ENCODE data around the gene CASR. TPM values are rescaled to one million over a fixed set of nuclear protein-coding genes. Genes with fewer than 3 reads are reported as not detected.

The CASR gene
- total and polyA plus RNA-seq, 5 donors from 2014 or later, result 0.16 to 0.45 TPM; not detected in 3

- H3K36me3 Mint-ChIP-seq, result no peaks in the 10 kb centered on the region
- peaks cover 0 to 7% (median 5%) of the 10 kb centered on the region in 4 donors for H3K4me1 Mint-ChIP-seq
- peaks cover 34% of the 10 kb centered on the region for H3K27me3 Mint-ChIP-seq
- Histone ChIP-seq H3K27ac (ENCODE audit: insufficient read depth, low read length, poor library complexity, severe bottlenecking) (no peak overlapping the region), H3K9me3 (ENCODE audit: control insufficient read depth in 2 of 2, low read length in 2 of 2) (no peaks in the 10 kb centered on the region), H3K4me1 (ENCODE audit: control insufficient read depth, insufficient read depth, low read length, poor library complexity, severe bottlenecking) (no peaks in the 10 kb centered on the region), H3K27me3 (ENCODE audit: control insufficient read depth, insufficient read depth, low read length) (peaks cover 1% of the 10 kb centered on the region), H3K36me3 (ENCODE audit: control insufficient read depth, insufficient read depth, low read length) (no peaks in the 10 kb centered on the region), H3K4me3 (ENCODE audit: low read depth, low read length) (no peak overlapping the region)
- ATAC-seq (ENCODE audit: low read depth in 2 of 2), result no peak
- H3K4me3 Mint-ChIP-seq, result no peak overlapping the region
- peaks cover 0 to 5% (median 0%) of the 10 kb centered on the region in 7 donors for H3K9me3 Mint-ChIP-seq
- no peak for DNase-seq
- no peak overlapping the region for H3K27ac Mint-ChIP-seq
Measured at GRCh38 chr3:122234117-122234516, 50.6 kb downstream of the CASR start.

- Mint-ChIP-seq H3K4me1 (peaks cover 0 to 7% (median 5%) of the 10 kb centered on the region in 4 donors), H3K4me3 (no peak overlapping the region), H3K9me3 (peaks cover 0 to 5% (median 0%) of the 10 kb centered on the region in 7 donors), H3K27ac (no peak overlapping the region), H3K36me3 (no peaks in the 10 kb centered on the region), H3K27me3 (peaks cover 38% of the 10 kb centered on the region)
- Histone ChIP-seq H3K4me1 (ENCODE audit: control insufficient read depth, insufficient read depth, low read length, poor library complexity, severe bottlenecking) (no peaks in the 10 kb centered on the region), H3K36me3 (ENCODE audit: control insufficient read depth, insufficient read depth, low read length) (no peaks in the 10 kb centered on the region), H3K27ac (ENCODE audit: insufficient read depth, low read length, poor library complexity, severe bottlenecking) (no peak overlapping the region), H3K4me3 (ENCODE audit: low read depth, low read length) (no peak overlapping the region), H3K9me3 (ENCODE audit: control insufficient read depth in 2 of 2, low read length in 2 of 2) (no peaks in the 10 kb centered on the region), H3K27me3 (ENCODE audit: control insufficient read depth, insufficient read depth, low read length) (peaks cover 1% of the 10 kb centered on the region)
- ATAC-seq (ENCODE audit: low read depth in 2 of 2) (no peak), DNase-seq (no peak)
Measured at GRCh38 chr3:122235147-122235546, 51.7 kb downstream of the CASR start.

GRCh38 chr3:122239112-122239511 lies 55.6 kb downstream of the CASR start:
- Mint-ChIP-seq H3K36me3 (no peaks in the 10 kb centered on the region), H3K27ac (no peak overlapping the region), H3K4me1 (no peaks in the 10 kb centered on the region), H3K27me3 (peaks cover 57% of the 10 kb centered on the region), H3K9me3 (peaks cover 0 to 4% (median 0%) of the 10 kb centered on the region in 7 donors), H3K4me3 (no peak overlapping the region)
- peaks cover 4% of the 10 kb centered on the region for H3K27me3 ChIP-seq (ENCODE audit: control insufficient read depth, insufficient read depth, low read length)
- ATAC-seq (ENCODE audit: low read depth in 2 of 2) (no peak), DNase-seq (no peak)
- no peak overlapping the region for H3K27ac ChIP-seq (ENCODE audit: insufficient read depth, low read length, poor library complexity, severe bottlenecking)
- no peaks in the 10 kb centered on the region for H3K9me3 ChIP-seq (ENCODE audit: control insufficient read depth in 2 of 2, low read length in 2 of 2)
- H3K4me3 ChIP-seq (ENCODE audit: low read depth, low read length), result no peak overlapping the region
- H3K4me1 ChIP-seq (ENCODE audit: control insufficient read depth, insufficient read depth, low read length, poor library complexity, severe bottlenecking), result no peaks in the 10 kb centered on the region
- H3K36me3 ChIP-seq (ENCODE audit: control insufficient read depth, insufficient read depth, low read length), result no peaks in the 10 kb centered on the region

GRCh38 chr3:122245513-122246174 lies 62.2 kb downstream of the CASR start:
- H3K27me3 Mint-ChIP-seq, result peaks cover 50% of the 10 kb centered on the region
- peak overlapping the region in 1 of 4 donors; percentile 45 for H3K4me3 Mint-ChIP-seq
- ATAC-seq (ENCODE audit: low read depth in 2 of 2), result no peak
- H3K27me3 ChIP-seq (ENCODE audit: control insufficient read depth, insufficient read depth, low read length), result peaks cover 9% of the 10 kb centered on the region
- H3K27ac ChIP-seq (ENCODE audit: insufficient read depth, low read length, poor library complexity, severe bottlenecking), result no peak overlapping the region
- H3K4me3 ChIP-seq (ENCODE audit: low read depth, low read length), result peak overlapping the region; percentile 43
- H3K36me3 ChIP-seq (ENCODE audit: control insufficient read depth, insufficient read depth, low read length), result no peaks in the 10 kb centered on the region
- DNase-seq, result peak in 1 of 3 donors; percentile 41
- H3K4me1 Mint-ChIP-seq, result peaks cover 5 to 7% (median 5%) of the 10 kb centered on the region in 4 donors
- no peaks in the 10 kb centered on the region for H3K9me3 ChIP-seq (ENCODE audit: control insufficient read depth in 2 of 2, low read length in 2 of 2)
- peaks cover 0 to 3% (median 0%) of the 10 kb centered on the region in 7 donors for H3K9me3 Mint-ChIP-seq
- H3K36me3 Mint-ChIP-seq, result no peaks in the 10 kb centered on the region
- H3K4me1 ChIP-seq (ENCODE audit: control insufficient read depth, insufficient read depth, low read length, poor library complexity, severe bottlenecking), result peaks cover 3% of the 10 kb centered on the region
- H3K27ac Mint-ChIP-seq, result no peak overlapping the region

GRCh38 chr3:122246199-122246598 lies 62.7 kb downstream of the CASR start:
- no peaks in the 10 kb centered on the region for H3K36me3 ChIP-seq (ENCODE audit: control insufficient read depth, insufficient read depth, low read length)
- peak overlapping the region; percentile 43 for H3K4me3 ChIP-seq (ENCODE audit: low read depth, low read length)
- Mint-ChIP-seq H3K27me3 (peaks cover 45% of the 10 kb centered on the region), H3K4me1 (peaks cover 5 to 7% (median 5%) of the 10 kb centered on the region in 4 donors), H3K9me3 (peaks cover 0 to 3% (median 0%) of the 10 kb centered on the region in 7 donors), H3K4me3 (peak overlapping the region in 2 of 4 donors; percentile 4 to 45), H3K27ac (no peak overlapping the region), H3K36me3 (no peaks in the 10 kb centered on the region)
- H3K27me3 ChIP-seq (ENCODE audit: control insufficient read depth, insufficient read depth, low read length), result peaks cover 9% of the 10 kb centered on the region
- no peaks in the 10 kb centered on the region for H3K9me3 ChIP-seq (ENCODE audit: control insufficient read depth in 2 of 2, low read length in 2 of 2)
- DNase-seq (no peak), ATAC-seq (ENCODE audit: low read depth in 2 of 2) (no peak)
- no peak overlapping the region for H3K27ac ChIP-seq (ENCODE audit: insufficient read depth, low read length, poor library complexity, severe bottlenecking)
- H3K4me1 ChIP-seq (ENCODE audit: control insufficient read depth, insufficient read depth, low read length, poor library complexity, severe bottlenecking), result peaks cover 3% of the 10 kb centered on the region

- Histone ChIP-seq H3K4me3 (ENCODE audit: low read depth, low read length) (no peak overlapping the region), H3K4me1 (ENCODE audit: control insufficient read depth, insufficient read depth, low read length, poor library complexity, severe bottlenecking) (peaks cover 3% of the 10 kb centered on the region), H3K36me3 (ENCODE audit: control insufficient read depth, insufficient read depth, low read length) (no peaks in the 10 kb centered on the region), H3K27ac (ENCODE audit: insufficient read depth, low read length, poor library complexity, severe bottlenecking) (no peak overlapping the region), H3K27me3 (ENCODE audit: control insufficient read depth, insufficient read depth, low read length) (peaks cover 7% of the 10 kb centered on the region), H3K9me3 (ENCODE audit: control insufficient read depth in 2 of 2, low read length in 2 of 2) (no peaks in the 10 kb centered on the region)
- no peak for DNase-seq
- H3K9me3 Mint-ChIP-seq, result peaks cover 0 to 3% (median 0%) of the 10 kb centered on the region in 7 donors
- no peaks in the 10 kb centered on the region for H3K36me3 Mint-ChIP-seq
- no peak overlapping the region for H3K27ac Mint-ChIP-seq
- H3K27me3 Mint-ChIP-seq, result peaks cover 35% of the 10 kb centered on the region
- ATAC-seq (ENCODE audit: low read depth in 2 of 2), result no peak
- H3K4me1 Mint-ChIP-seq, result peaks cover 5 to 7% (median 5%) of the 10 kb centered on the region in 4 donors
- H3K4me3 Mint-ChIP-seq, result no peak overlapping the region
Measured at GRCh38 chr3:122247087-122247824, 63.8 kb downstream of the CASR start.

- H3K9me3 ChIP-seq (ENCODE audit: control insufficient read depth in 2 of 2, low read length in 2 of 2), result no peaks in the 10 kb centered on the region
- H3K36me3 Mint-ChIP-seq, result no peaks in the 10 kb centered on the region
- peaks cover 35% of the 10 kb centered on the region for H3K27me3 Mint-ChIP-seq
- H3K4me1 Mint-ChIP-seq, result peaks cover 5 to 7% (median 5%) of the 10 kb centered on the region in 4 donors
- ATAC-seq (ENCODE audit: low read depth in 2 of 2), result no peak
- no peak overlapping the region for H3K27ac ChIP-seq (ENCODE audit: insufficient read depth, low read length, poor library complexity, severe bottlenecking)
- no peak overlapping the region for H3K4me3 Mint-ChIP-seq
- H3K4me3 ChIP-seq (ENCODE audit: low read depth, low read length), result no peak overlapping the region
- H3K27ac Mint-ChIP-seq, result no peak overlapping the region
- no peak for DNase-seq
- peaks cover 3% of the 10 kb centered on the region for H3K4me1 ChIP-seq (ENCODE audit: control insufficient read depth, insufficient read depth, low read length, poor library complexity, severe bottlenecking)
- peaks cover 0 to 3% (median 0%) of the 10 kb centered on the region in 7 donors for H3K9me3 Mint-ChIP-seq
- peaks cover 7% of the 10 kb centered on the region for H3K27me3 ChIP-seq (ENCODE audit: control insufficient read depth, insufficient read depth, low read length)
- no peaks in the 10 kb centered on the region for H3K36me3 ChIP-seq (ENCODE audit: control insufficient read depth, insufficient read depth, low read length)
Measured at GRCh38 chr3:122247825-122248185, 64.3 kb downstream of the CASR start.

All from CD4-positive, CD25-positive, alpha-beta regulatory T cell (primary cell).